ENCODE results near the gene PAM16. TPM values are rescaled to one million over a fixed set of nuclear protein-coding genes. Genes with fewer than 3 reads are reported as not detected.

PAM16 gene
- total and polyA plus RNA-seq, 9 of the 15 experiments (the other 6 are each of a cell fraction or from before 2014, with no cell fraction given) = 38.7 to 273 (median 79.3) TPM

- Histone ChIP-seq H3K4me1 (replicated peaks in 1 of 2; ENCODE audit: control insufficient read depth in 2 of 2, insufficient read depth in 2 of 2, low read length in 2 of 2) (peaks cover 41 to 93% of the 10 kb centered on the region in 2 experiments), H3K9ac (ENCODE audit: insufficient read depth in 1 of 2, low read depth in 2 of 2, low read length in 2 of 2) (no peak overlapping the region; a peak in 1 of 4 replicates), H3K9me1 (ENCODE audit: control insufficient read depth, insufficient read depth, low read length) (peaks cover 5% of the 10 kb centered on the region), H3K27me3 (ENCODE audit: control insufficient read depth in 2 of 2, insufficient read depth in 2 of 2, low read length in 2 of 2) (no peaks in the 10 kb centered on the region), H3K79me2 (ENCODE audit: control insufficient read depth, insufficient read depth, low read length) (peaks cover 14% of the 10 kb centered on the region), H3K36me3 (ENCODE audit: control insufficient read depth, insufficient read depth, low read length) (peaks cover 6% of the 10 kb centered on the region; the same call in 1 of the 3 replicates), H3K9me3 (replicated peaks; ENCODE audit: control insufficient read depth, insufficient read depth, low read depth, low read length) (no peaks in the 10 kb centered on the region), H4K20me1 (replicated peaks; ENCODE audit: control insufficient read depth, insufficient read depth, low read length) (peaks cover 4% of the 10 kb centered on the region; the same call in 1 of the 2 replicates), H3K4me3 (no peak overlapping the region), H3K27ac (ENCODE audit: extremely low read depth, low read depth, low read length) (no peak overlapping the region), H3K4me2 (ENCODE audit: insufficient read depth, low read length) (no peak overlapping the region), H2AFZ (ENCODE audit: low read depth, low read length) (no peak overlapping the region)
- WGBS (ENCODE audit: insufficient coverage, low coverage, missing lambda C conversion rate) = 87% methylated on average over 11 of the region's 15 CpGs
- FAIRE-seq (no peak), ATAC-seq (no peak), DNase-seq (ENCODE audit: extremely low read depth in 1 of 4, low spot score in 3 of 4) (no peak)
- intact Hi-C loops (cut with micrococcal nuclease) (no loop called here), in situ Hi-C loops (cut with MboI) (no loop called here)
- BruUV-seq (replicated peaks) = no TSS peak
- ChIA-PET CTCF (ENCODE audit: low intra/inter-chr PET ratio) (no interaction called here), POLR2A (interaction anchor here (0.6 to 1.2 kb wide), 2 partner anchors 12 to 22 kb away, joined by 3 read pairs; no protein-coding TSS in a partner anchor)
- TF ChIP-seq ZNF124 (CRISPR knock-in tag; IDR thresholded peaks at IDR 0.05) (no peak), ZNF695 (CRISPR knock-in tag; IDR thresholded peaks at IDR 0.05) (no peak), SREBF2 (CRISPR knock-in tag; IDR thresholded peaks at IDR 0.05) (no peak), RAD51 (IDR thresholded peaks at IDR 0.05; ENCODE audit: borderline replicate concordance, low read depth) (no peak), ZFP36 (IDR thresholded peaks at IDR 0.05; ENCODE audit: low read depth, low read length, partially characterized antibody) (no peak), ZNF408 (CRISPR knock-in tag; IDR thresholded peaks at IDR 0.05; ENCODE audit: low read depth) (no peak), RERE (CRISPR knock-in tag; IDR thresholded peaks at IDR 0.05; ENCODE audit: borderline replicate concordance) (no peak), HINFP (tag; conservative IDR thresholded peaks at IDR 0.05; ENCODE audit: low read depth) (no peak), TEAD1 (CRISPR knock-in tag; IDR thresholded peaks at IDR 0.05) (no peak), ZNF354B (CRISPR knock-in tag; IDR thresholded peaks at IDR 0.05) (no peak), TRIM28 (IDR thresholded peaks at IDR 0.05) (no peak), TRIM24 (IDR thresholded peaks at IDR 0.05) (no peak), ZNF583 (CRISPR knock-in tag; IDR thresholded peaks at IDR 0.05) (no peak), KAT8 (IDR thresholded peaks at IDR 0.05; ENCODE audit: low read depth) (no peak), ETS1 (conservative IDR thresholded peaks at IDR 0.05; ENCODE audit: control insufficient read depth, low read depth, low read length) (no peak), FOXJ2 (tag; IDR thresholded peaks at IDR 0.05) (no peak)
These were observed 24.6 kb upstream of the PAM16 start for GRCh38 chr16:4375717-4376116.

Measured in K562 (cell line).